D721Med (cell line): ENCODE data around the gene PSENEN.

Experiments
- DNase-seq: peaks from one replicate; pipeline ENCODE4 v3.0.0; 2011; ENCODE audit warnings: low spot score; ENCODE audit not compliant: insufficient read length
- FAIRE-seq: peaks from 2 replicates; lab custom pipeline; 2011; peaks lifted over from hg19 to GRCh38; lab: Jason Lieb, UNC
- CTCF ChIP-seq: IDR thresholded peaks from 2 replicates; pipeline ENCODE4 v1.5.1; 2012; ENCODE audit warnings: mild to moderate bottlenecking, control low read depth; ENCODE audit not compliant: insufficient read depth; ENCODE audit errors: missing control alignments

The PSENEN gene

GRCh38 chr19:35708391-35708790, 37.1 kb upstream of the PSENEN start:
- TF ChIP-seq CTCF = no peak
- FAIRE-seq (no peak), DNase-seq (no peak)

GRCh38 chr19:35710784-35711723, 34.4 kb upstream of the PSENEN start:
- TF ChIP-seq CTCF = no peak
- DNase-seq (no peak), FAIRE-seq (no peak)

GRCh38 chr19:35712567-35713505, 32.6 kb upstream of the PSENEN start:
- no peak for TF ChIP-seq CTCF
- no peak for DNase-seq
- FAIRE-seq = no peak

- DNase-seq (no peak), FAIRE-seq (no peak)
- no peak for TF ChIP-seq CTCF
These were observed 32.0 kb upstream of the PSENEN start for GRCh38 chr19:35713506-35713850.

GRCh38 chr19:35713904-35714495, 31.5 kb upstream of the PSENEN start:
- FAIRE-seq = no peak
- DNase-seq = no peak
- no peak for TF ChIP-seq CTCF

- no peak for DNase-seq
- no peak for TF ChIP-seq CTCF
- FAIRE-seq = no peak
These were observed 30.7 kb upstream of the PSENEN start for GRCh38 chr19:35714601-35715354.
